Nephron (organoid): Measurements from ENCODE around the gene ABCC11.

Experiments
- H3K27ac Mint-ChIP-seq, 3 experiments: 2 replicates each; pipeline ENCODE4 v1.8.0; 2020; ENCODE audit warnings: mixed read lengths in 3 of 3, mild to moderate bottlenecking in 2 of 3, moderate library complexity in 1 of 3
- H3K27me3 Mint-ChIP-seq: 2 replicates; pipeline ENCODE4 v1.8.0; 2021; ENCODE audit warnings: low read depth, mild to moderate bottlenecking, moderate library complexity, mixed read lengths
- H3K36me3 Mint-ChIP-seq: 2 replicates; pipeline ENCODE4 v1.8.0; 2020; ENCODE audit warnings: low read depth, mixed read lengths
- H3K4me1 Mint-ChIP-seq: 2 replicates; pipeline ENCODE4 v1.8.0; 2020; ENCODE audit warnings: mixed read lengths
- H3K4me3 Mint-ChIP-seq, 3 experiments: 2 replicates each; pipeline ENCODE4 v1.8.0; 2020; ENCODE audit warnings: mild to moderate bottlenecking in 3 of 3, mixed read lengths in 3 of 3, moderate library complexity in 2 of 3
- H3K9me3 Mint-ChIP-seq: 2 replicates; pipeline ENCODE4 v1.8.0; 2020; ENCODE audit warnings: mixed read lengths
- CTCF ChIP-seq, 3 experiments: fragments of 200-600 bp; sonication (generic); IDR thresholded peaks; one replicate each; pipeline ENCODE4 v1.5.0; 2021; ENCODE audit warnings: antibody characterized with exemption in 3 of 3; ENCODE audit not compliant: unreplicated experiment in 3 of 3

The ABCC11 gene

GRCh38 chr16:48261569-48261968 lies 14.2 kb upstream of the ABCC11 start:
- Mint-ChIP-seq H3K4me3 (no peak overlapping the region), H3K9me3 (no peaks in the 10 kb centered on the region), H3K27ac (no peak overlapping the region), H3K27me3 (no peaks in the 10 kb centered on the region), H3K4me1 (no peaks in the 10 kb centered on the region), H3K36me3 (peaks cover 74% of the 10 kb centered on the region)
- TF ChIP-seq CTCF (IDR thresholded peaks at IDR 0.05; ENCODE audit: unreplicated experiment in 3 of 3): no peak

DNA sequence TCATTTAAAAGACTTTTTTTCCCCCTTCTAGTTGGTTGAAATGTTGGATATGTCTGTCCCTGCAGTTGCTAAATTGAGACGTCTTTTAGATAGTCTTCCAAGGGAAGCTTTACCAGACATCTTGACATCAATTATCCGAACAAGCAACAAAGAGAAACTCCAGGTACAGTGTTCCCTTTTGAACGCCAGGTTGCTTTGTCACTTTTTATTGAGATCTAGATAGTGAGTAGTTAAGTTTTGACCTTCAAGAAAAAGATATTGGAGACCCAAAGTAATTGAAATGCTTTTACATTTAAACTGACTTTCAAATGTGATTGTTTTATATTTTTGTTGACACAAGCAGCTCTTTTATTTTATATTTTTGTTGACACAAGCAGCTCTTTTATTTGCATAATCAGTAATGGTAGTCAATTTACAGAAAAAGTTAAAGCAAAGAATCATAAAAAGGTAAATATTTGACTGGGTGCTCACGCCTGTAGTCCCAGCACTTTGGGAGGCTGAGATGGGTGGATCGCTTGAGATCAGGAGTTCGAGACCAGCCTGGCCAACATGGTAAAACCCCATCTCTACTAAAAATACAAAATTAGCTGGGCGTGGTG lies 9.3 kb upstream of the ABCC11 start:
- no peaks in the 10 kb centered on the region for H3K4me1 Mint-ChIP-seq
- no peak for TF ChIP-seq CTCF (IDR thresholded peaks at IDR 0.05; ENCODE audit: unreplicated experiment in 3 of 3)
- no peaks in the 10 kb centered on the region for H3K9me3 Mint-ChIP-seq
- H3K27ac Mint-ChIP-seq: no peak overlapping the region
- H3K27me3 Mint-ChIP-seq: no peaks in the 10 kb centered on the region
- H3K36me3 Mint-ChIP-seq: peaks cover 63% of the 10 kb centered on the region
- H3K4me3 Mint-ChIP-seq: no peak overlapping the region

DNA sequence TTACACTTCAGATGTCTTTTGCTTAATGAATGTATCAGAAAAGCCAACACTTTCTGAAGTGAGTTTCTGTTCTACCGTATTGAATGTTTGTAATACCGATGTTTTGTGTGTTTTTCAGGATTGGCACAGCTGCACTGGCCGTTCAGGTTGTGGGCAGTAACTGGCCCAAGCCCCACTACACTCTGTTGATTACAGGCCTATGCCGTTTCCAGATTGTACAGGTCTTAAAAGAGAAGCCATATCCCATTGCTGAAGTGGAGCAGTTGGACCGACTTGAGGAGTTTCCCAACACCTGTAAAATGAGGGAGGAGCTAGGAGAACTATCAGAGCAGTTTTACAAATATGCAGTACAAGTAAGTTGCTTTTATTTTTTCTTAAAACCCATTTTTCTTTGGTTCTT lies 4.7 kb upstream of the ABCC11 start:
- Mint-ChIP-seq H3K36me3 (peaks cover 29% of the 10 kb centered on the region), H3K27me3 (no peaks in the 10 kb centered on the region), H3K4me3 (no peak overlapping the region), H3K9me3 (no peaks in the 10 kb centered on the region), H3K4me1 (peaks cover 5% of the 10 kb centered on the region), H3K27ac (no peak overlapping the region)
- TF ChIP-seq CTCF (IDR thresholded peaks at IDR 0.05; ENCODE audit: unreplicated experiment in 3 of 3): no peak

DNA sequence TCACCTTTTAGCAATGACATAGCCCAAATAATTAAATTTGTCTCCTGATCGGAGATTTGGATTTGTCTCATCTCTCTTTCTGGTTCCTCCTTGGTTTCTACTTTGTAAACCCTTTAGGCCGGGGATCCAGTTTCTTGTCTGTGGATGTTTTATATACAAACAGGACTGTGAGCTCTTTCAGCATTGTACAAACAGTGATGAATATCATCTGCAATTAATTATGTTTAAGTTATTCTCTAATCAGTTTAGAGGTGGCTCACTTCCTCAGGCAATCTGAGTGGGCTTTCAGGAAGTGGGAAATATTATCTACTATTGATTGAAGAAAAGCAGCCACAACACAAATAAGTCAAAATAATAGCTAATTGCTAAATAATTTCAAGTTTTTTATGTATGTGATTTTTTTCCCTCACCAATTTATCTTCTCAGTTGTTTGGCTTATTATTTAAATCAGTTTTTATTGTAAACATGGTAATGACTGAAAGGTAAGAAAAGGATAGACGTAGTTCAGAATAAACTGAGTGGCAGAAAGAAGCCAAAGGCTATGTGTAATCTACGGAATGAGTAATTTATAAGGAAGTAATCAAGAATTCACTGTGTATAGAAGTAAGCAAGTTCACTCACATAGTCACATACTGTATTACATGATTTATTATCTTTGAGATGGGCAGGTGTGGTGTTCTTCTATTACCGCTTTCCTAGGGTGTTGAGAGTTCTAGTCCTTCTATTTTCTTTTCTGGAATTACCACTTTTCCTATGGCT lies 3.4 kb upstream of the ABCC11 start:
- Mint-ChIP-seq H3K9me3 (no peaks in the 10 kb centered on the region), H3K27me3 (no peaks in the 10 kb centered on the region), H3K4me3 (no peak overlapping the region), H3K36me3 (peaks cover 25% of the 10 kb centered on the region), H3K4me1 (peaks cover 14% of the 10 kb centered on the region), H3K27ac (no peak overlapping the region)
- TF ChIP-seq CTCF (IDR thresholded peaks at IDR 0.05; ENCODE audit: unreplicated experiment in 3 of 3): no peak

DNA sequence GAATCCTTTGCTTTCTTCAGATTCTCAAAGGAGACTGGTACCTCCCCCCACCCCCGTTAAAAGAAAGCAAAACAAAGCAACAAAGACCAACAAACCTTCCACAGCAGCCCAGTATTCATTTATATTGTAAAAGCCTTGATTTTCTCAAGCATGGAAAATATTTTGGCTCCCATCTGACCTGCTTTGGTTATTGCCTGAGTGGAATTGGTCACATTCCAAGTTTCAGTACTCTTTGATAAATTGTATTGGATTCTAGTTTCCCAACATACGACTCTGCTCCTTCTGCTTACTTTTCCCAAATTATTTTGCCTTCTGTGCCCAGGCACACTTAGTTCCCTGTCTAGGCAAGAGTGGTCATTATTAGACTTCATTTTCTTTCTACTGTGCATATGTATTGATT lies 1.3 kb downstream of the ABCC11 start:
- Mint-ChIP-seq H3K4me3 (peak overlapping the region; percentile 94 to 98 (median 94)), H3K4me1 (peaks cover 15% of the 10 kb centered on the region), H3K27ac (peak overlapping the region; percentile 1 to 25 (median 10)), H3K27me3 (peaks cover 2% of the 10 kb centered on the region), H3K36me3 (no peaks in the 10 kb centered on the region), H3K9me3 (peaks cover 2% of the 10 kb centered on the region)
- no peak for TF ChIP-seq CTCF (IDR thresholded peaks at IDR 0.05; ENCODE audit: unreplicated experiment in 3 of 3)

GRCh38 chr16:48244863-48245195 lies 2.5 kb downstream of the ABCC11 start:
- peaks cover 4% of the 10 kb centered on the region for H3K36me3 Mint-ChIP-seq
- peaks cover 8% of the 10 kb centered on the region for H3K9me3 Mint-ChIP-seq
- H3K27ac Mint-ChIP-seq: peak overlapping the region; percentile 74 to 97 (median 92)
- H3K4me1 Mint-ChIP-seq: peaks cover 14% of the 10 kb centered on the region
- peak overlapping the region; percentile 94 to 98 (median 94) for H3K4me3 Mint-ChIP-seq
- H3K27me3 Mint-ChIP-seq: peaks cover 3% of the 10 kb centered on the region
- no peak for TF ChIP-seq CTCF (IDR thresholded peaks at IDR 0.05; ENCODE audit: unreplicated experiment in 3 of 3)
